ENCODE measurements around the gene CD86.

DNA sequence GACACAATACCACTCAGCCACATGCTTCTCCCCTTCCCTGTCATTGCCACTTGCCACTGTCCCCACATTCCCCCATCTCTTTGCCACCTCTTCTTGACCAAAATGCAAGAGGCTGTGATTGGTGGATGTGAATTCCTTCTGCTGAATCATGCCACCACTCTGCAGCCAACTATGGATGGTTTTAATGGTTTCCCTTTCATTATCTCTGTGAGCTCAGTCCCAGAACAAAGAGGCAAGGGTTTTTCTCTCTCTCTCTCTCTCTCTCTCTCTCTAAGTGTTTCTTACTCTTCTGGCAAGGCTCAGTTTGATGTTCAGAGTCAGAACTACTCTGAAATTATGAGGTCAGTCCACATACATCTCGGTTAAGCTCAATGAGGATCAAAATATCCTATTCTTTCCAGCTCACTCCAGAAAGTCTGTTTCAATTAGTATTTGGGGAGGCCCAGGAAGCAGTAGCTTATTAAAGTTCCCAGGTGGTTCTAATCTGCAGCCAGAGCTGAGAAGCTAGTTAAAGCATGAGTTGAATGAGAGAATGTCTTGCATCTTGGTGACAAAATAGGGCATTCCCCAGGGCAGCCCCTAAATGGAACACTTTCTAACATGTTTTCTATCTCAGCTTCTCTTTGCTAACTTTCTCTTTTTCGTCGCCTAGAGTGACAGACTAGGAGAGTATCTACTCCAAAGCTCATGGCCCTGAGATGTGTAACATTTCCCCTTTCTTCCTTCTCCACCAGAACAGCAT is 24.6 kb upstream of the CD86 start:
- TF ChIP-seq, protein P1, sequence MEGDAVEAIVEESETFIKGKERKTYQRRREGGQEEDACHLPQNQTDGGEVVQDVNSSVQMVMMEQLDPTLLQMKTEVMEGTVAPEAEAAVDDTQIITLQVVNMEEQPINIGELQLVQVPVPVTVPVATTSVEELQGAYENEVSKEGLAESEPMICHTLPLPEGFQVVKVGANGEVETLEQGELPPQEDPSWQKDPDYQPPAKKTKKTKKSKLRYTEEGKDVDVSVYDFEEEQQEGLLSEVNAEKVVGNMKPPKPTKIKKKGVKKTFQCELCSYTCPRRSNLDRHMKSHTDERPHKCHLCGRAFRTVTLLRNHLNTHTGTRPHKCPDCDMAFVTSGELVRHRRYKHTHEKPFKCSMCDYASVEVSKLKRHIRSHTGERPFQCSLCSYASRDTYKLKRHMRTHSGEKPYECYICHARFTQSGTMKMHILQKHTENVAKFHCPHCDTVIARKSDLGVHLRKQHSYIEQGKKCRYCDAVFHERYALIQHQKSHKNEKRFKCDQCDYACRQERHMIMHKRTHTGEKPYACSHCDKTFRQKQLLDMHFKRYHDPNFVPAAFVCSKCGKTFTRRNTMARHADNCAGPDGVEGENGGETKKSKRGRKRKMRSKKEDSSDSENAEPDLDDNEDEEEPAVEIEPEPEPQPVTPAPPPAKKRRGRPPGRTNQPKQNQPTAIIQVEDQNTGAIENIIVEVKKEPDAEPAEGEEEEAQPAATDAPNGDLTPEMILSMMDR (IDR thresholded peaks at IDR 0.05), result no peak
- TF ChIP-seq POLR2A (IDR thresholded peaks at IDR 0.05), result no peak
